HG02885 (cell line): ENCODE measurements around the gene LAX1.

ENCODE experiments used
- ATAC-seq: cut with Tn5 transposase; IDR thresholded peaks from one replicate; pipeline ENCODE4 v1.9.1; 2021; ENCODE audit warnings: mild to moderate bottlenecking; ENCODE audit not compliant: unreplicated experiment, poor library complexity

The LAX1 gene

DNA sequence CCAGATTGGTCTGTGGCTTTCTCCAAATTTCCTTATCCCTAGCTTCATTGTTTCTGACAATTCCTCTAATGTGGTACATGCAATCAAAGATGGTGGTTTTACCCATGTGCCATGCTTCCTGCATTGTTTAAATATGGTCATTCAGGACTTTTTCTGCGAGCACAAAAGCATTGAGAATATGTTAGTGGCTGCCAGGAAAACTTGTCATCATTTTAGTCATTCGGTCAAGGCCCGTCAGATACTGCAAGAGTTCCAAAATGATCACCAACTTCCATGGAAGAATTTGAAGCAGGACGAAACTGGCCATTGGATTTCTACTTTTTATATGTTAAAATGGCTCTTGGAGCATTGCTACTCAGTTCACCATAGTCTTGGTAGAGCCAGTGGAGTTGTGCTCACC is 34.2 kb downstream of the LAX1 start:
- ATAC-seq, result no peak

GRCh38 chr1:203799971-203800370 is 35.0 kb downstream of the LAX1 start:
- no peak for ATAC-seq

GRCh38 chr1:203805689-203806088 is 40.7 kb downstream of the LAX1 start:
- ATAC-seq, result no peak

GRCh38 chr1:203807196-203807595 is 42.2 kb downstream of the LAX1 start:
- no peak for ATAC-seq

DNA sequence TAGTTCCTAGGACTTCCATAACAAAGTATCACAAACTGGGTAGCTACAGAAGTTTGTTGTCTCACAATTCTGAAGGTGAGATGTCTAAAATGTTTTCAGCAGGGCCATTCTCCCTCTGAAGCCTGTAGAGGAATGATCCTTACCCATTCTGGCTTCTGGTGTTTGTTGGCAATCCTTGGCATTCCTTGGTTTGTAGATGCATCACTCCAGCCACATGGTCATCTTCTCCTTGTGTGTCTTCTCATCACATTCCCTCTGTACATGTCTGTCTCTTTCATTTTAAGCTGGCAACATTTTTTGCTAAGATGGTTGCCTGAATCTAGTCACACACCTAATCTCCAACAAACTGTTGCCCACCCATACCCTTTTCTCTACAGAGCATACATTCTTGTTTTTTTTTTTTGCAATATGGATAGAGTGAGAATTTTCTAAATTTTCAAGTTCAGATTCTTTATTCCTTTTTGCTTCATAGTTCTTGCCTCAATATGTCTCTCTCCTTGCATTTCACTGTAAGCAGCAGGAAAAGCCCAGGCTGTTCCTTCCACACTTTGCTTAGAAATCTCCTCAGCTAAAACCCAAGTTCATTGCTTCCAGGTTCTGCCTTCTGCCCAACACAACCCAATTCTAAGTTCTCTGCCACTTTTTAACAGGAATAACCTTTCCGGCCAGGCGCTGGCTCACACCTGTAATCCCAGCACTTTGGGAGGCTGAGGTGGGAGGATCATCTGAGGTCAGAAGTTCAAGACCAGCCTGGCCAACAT is 48.8 kb downstream of the LAX1 start:
- no peak for ATAC-seq

GRCh38 chr1:203818399-203818798 is 53.4 kb downstream of the LAX1 start:
- no peak for ATAC-seq

GRCh38 chr1:203823306-203823705 is 58.3 kb downstream of the LAX1 start:
- ATAC-seq, result no peak
